ENCODE results near the gene S100A16.

S100A16 gene

GRCh38 chr1:153627715-153628626 is 15.0 kb upstream of the S100A16 start, which contains the start of gene S100A1:
Gene S100A1, plus strand, starts transcription at chr1:153628434. Its CDS starts 2,088 bp downstream, at chr1:153630522.
- no peaks in the 10 kb centered on the region for H3K9me3 ChIP-seq (ENCODE audit: control insufficient read depth in 1 of 2, low read length in 2 of 2)
- H3K27ac ChIP-seq (ENCODE audit: low read length), result peak within 1 kb of the TSS; percentile 88
- H3K36me3 ChIP-seq (ENCODE audit: control insufficient read depth in 1 of 2, insufficient read depth in 2 of 2, low read length in 2 of 2), result no peaks in the 10 kb centered on the region
- no peaks in the 10 kb centered on the region for H3K27me3 ChIP-seq (ENCODE audit: low read depth, low read length)
- peaks cover 26 to 29% of the 10 kb centered on the region in 2 donors for H3K4me1 ChIP-seq (ENCODE audit: control insufficient read depth in 1 of 2, insufficient read depth in 2 of 2, low read length in 2 of 2)
- peak within 1 kb of the TSS; percentile 58 to 71 for H3K4me3 ChIP-seq (ENCODE audit: low read depth in 1 of 2, low read length in 2 of 2)

GRCh38 chr1:153626904-153627714 is 14.2 kb upstream of the S100A16 start, which contains the start of gene S100A13:
Gene S100A13, minus strand, starts transcription at chr1:153627505. Its CDS starts 1,033 bp downstream, at chr1:153626472.
- H3K27me3 ChIP-seq (ENCODE audit: low read depth, low read length), result no peaks in the 10 kb centered on the region
- peak within 1 kb of the TSS; percentile 88 for H3K27ac ChIP-seq (ENCODE audit: low read length)
- peak within 1 kb of the TSS; percentile 58 to 71 for H3K4me3 ChIP-seq (ENCODE audit: low read depth in 1 of 2, low read length in 2 of 2)
- H3K36me3 ChIP-seq (ENCODE audit: control insufficient read depth in 1 of 2, insufficient read depth in 2 of 2, low read length in 2 of 2), result no peaks in the 10 kb centered on the region
- H3K4me1 ChIP-seq (ENCODE audit: control insufficient read depth in 1 of 2, insufficient read depth in 2 of 2, low read length in 2 of 2), result peaks cover 29 to 33% of the 10 kb centered on the region in 2 donors
- no peaks in the 10 kb centered on the region for H3K9me3 ChIP-seq (ENCODE audit: control insufficient read depth in 1 of 2, low read length in 2 of 2)

GRCh38 chr1:153626477-153626903 is 13.6 kb upstream of the S100A16 start:
- H3K9me3 ChIP-seq (ENCODE audit: control insufficient read depth in 1 of 2, low read length in 2 of 2), result no peaks in the 10 kb centered on the region
- H3K4me3 ChIP-seq (ENCODE audit: low read depth in 1 of 2, low read length in 2 of 2), result peak overlapping the region; percentile 58 to 71
- no peaks in the 10 kb centered on the region for H3K36me3 ChIP-seq (ENCODE audit: control insufficient read depth in 1 of 2, insufficient read depth in 2 of 2, low read length in 2 of 2)
- peaks cover 29 to 33% of the 10 kb centered on the region in 2 donors for H3K4me1 ChIP-seq (ENCODE audit: control insufficient read depth in 1 of 2, insufficient read depth in 2 of 2, low read length in 2 of 2)
- H3K27me3 ChIP-seq (ENCODE audit: low read depth, low read length), result no peaks in the 10 kb centered on the region
- peak overlapping the region; percentile 88 for H3K27ac ChIP-seq (ENCODE audit: low read length)

GRCh38 chr1:153624965-153625611 is 12.2 kb upstream of the S100A16 start:
- H3K4me3 ChIP-seq (ENCODE audit: low read depth in 1 of 2, low read length in 2 of 2), result no peak overlapping the region
- peaks cover 19 to 33% of the 10 kb centered on the region in 2 donors for H3K4me1 ChIP-seq (ENCODE audit: control insufficient read depth in 1 of 2, insufficient read depth in 2 of 2, low read length in 2 of 2)
- no peaks in the 10 kb centered on the region for H3K9me3 ChIP-seq (ENCODE audit: control insufficient read depth in 1 of 2, low read length in 2 of 2)
- peaks cover 0 to 3% of the 10 kb centered on the region in 2 donors for H3K36me3 ChIP-seq (ENCODE audit: control insufficient read depth in 1 of 2, insufficient read depth in 2 of 2, low read length in 2 of 2)
- no peaks in the 10 kb centered on the region for H3K27me3 ChIP-seq (ENCODE audit: low read depth, low read length)
- H3K27ac ChIP-seq (ENCODE audit: low read length), result no peak overlapping the region

GRCh38 chr1:153623101-153623500 is 10.2 kb upstream of the S100A16 start:
- H3K27me3 ChIP-seq (ENCODE audit: low read depth, low read length), result no peaks in the 10 kb centered on the region
- peaks cover 6 to 19% of the 10 kb centered on the region in 2 donors for H3K36me3 ChIP-seq (ENCODE audit: control insufficient read depth in 1 of 2, insufficient read depth in 2 of 2, low read length in 2 of 2)
- H3K4me1 ChIP-seq (ENCODE audit: control insufficient read depth in 1 of 2, insufficient read depth in 2 of 2, low read length in 2 of 2), result peaks cover 19 to 33% of the 10 kb centered on the region in 2 donors
- H3K4me3 ChIP-seq (ENCODE audit: low read depth in 1 of 2, low read length in 2 of 2), result no peak overlapping the region
- H3K9me3 ChIP-seq (ENCODE audit: control insufficient read depth in 1 of 2, low read length in 2 of 2), result no peaks in the 10 kb centered on the region
- H3K27ac ChIP-seq (ENCODE audit: low read length), result no peak overlapping the region

- H3K4me1 ChIP-seq (ENCODE audit: control insufficient read depth in 1 of 2, insufficient read depth in 2 of 2, low read length in 2 of 2), result peaks cover 7 to 21% of the 10 kb centered on the region in 2 donors
- no peak overlapping the region for H3K4me3 ChIP-seq (ENCODE audit: low read depth in 1 of 2, low read length in 2 of 2)
- no peaks in the 10 kb centered on the region for H3K9me3 ChIP-seq (ENCODE audit: control insufficient read depth in 1 of 2, low read length in 2 of 2)
- no peak overlapping the region for H3K27ac ChIP-seq (ENCODE audit: low read length)
- no peaks in the 10 kb centered on the region for H3K27me3 ChIP-seq (ENCODE audit: low read depth, low read length)
- peaks cover 6 to 19% of the 10 kb centered on the region in 2 donors for H3K36me3 ChIP-seq (ENCODE audit: control insufficient read depth in 1 of 2, insufficient read depth in 2 of 2, low read length in 2 of 2)
These were observed 6.2 kb upstream of the S100A16 start for GRCh38 chr1:153619171-153619570.

- Histone ChIP-seq H3K36me3 (ENCODE audit: control insufficient read depth in 1 of 2, insufficient read depth in 2 of 2, low read length in 2 of 2) (peaks cover 6 to 19% of the 10 kb centered on the region in 2 donors), H3K27ac (ENCODE audit: low read length) (peak overlapping the region; percentile 84), H3K9me3 (ENCODE audit: control insufficient read depth in 1 of 2, low read length in 2 of 2) (no peaks in the 10 kb centered on the region), H3K4me1 (ENCODE audit: control insufficient read depth in 1 of 2, insufficient read depth in 2 of 2, low read length in 2 of 2) (peaks cover 12 to 17% of the 10 kb centered on the region in 2 donors), H3K27me3 (ENCODE audit: low read depth, low read length) (no peaks in the 10 kb centered on the region), H3K4me3 (ENCODE audit: low read depth in 1 of 2, low read length in 2 of 2) (no peak overlapping the region)
These were observed 4.7 kb upstream of the S100A16 start for GRCh38 chr1:153617663-153618062.

- H3K4me1 ChIP-seq (ENCODE audit: control insufficient read depth in 1 of 2, insufficient read depth in 2 of 2, low read length in 2 of 2), result peaks cover 12 to 13% of the 10 kb centered on the region in 2 donors
- no peaks in the 10 kb centered on the region for H3K9me3 ChIP-seq (ENCODE audit: control insufficient read depth in 1 of 2, low read length in 2 of 2)
- H3K27ac ChIP-seq (ENCODE audit: low read length), result peak overlapping the region; percentile 84
- H3K4me3 ChIP-seq (ENCODE audit: low read depth in 1 of 2, low read length in 2 of 2), result no peak overlapping the region
- no peaks in the 10 kb centered on the region for H3K27me3 ChIP-seq (ENCODE audit: low read depth, low read length)
- H3K36me3 ChIP-seq (ENCODE audit: control insufficient read depth in 1 of 2, insufficient read depth in 2 of 2, low read length in 2 of 2), result peaks cover 6 to 19% of the 10 kb centered on the region in 2 donors
These were observed 4.0 kb upstream of the S100A16 start for GRCh38 chr1:153616917-153617311.

- Histone ChIP-seq H3K27me3 (ENCODE audit: low read depth, low read length) (no peaks in the 10 kb centered on the region), H3K27ac (ENCODE audit: low read length) (peak within 1 kb of the TSS; percentile 84), H3K9me3 (ENCODE audit: control insufficient read depth in 1 of 2, low read length in 2 of 2) (no peaks in the 10 kb centered on the region), H3K36me3 (ENCODE audit: control insufficient read depth in 1 of 2, insufficient read depth in 2 of 2, low read length in 2 of 2) (peaks cover 6 to 19% of the 10 kb centered on the region in 2 donors), H3K4me1 (ENCODE audit: control insufficient read depth in 1 of 2, insufficient read depth in 2 of 2, low read length in 2 of 2) (peaks cover 12 to 17% of the 10 kb centered on the region in 2 donors), H3K4me3 (ENCODE audit: low read depth in 1 of 2, low read length in 2 of 2) (peak within 1 kb of the TSS in 1 of 2 donors; percentile 55)
These were observed 3.4 kb upstream of the S100A16 start, which contains the start of gene S100A14 for GRCh38 chr1:153616144-153616916. Gene S100A14, minus strand, starts transcription at chr1:153616325. Its CDS starts 467 bp downstream, at chr1:153615858.

- Histone ChIP-seq H3K27me3 (ENCODE audit: low read depth, low read length) (no peaks in the 10 kb centered on the region), H3K36me3 (ENCODE audit: control insufficient read depth in 1 of 2, insufficient read depth in 2 of 2, low read length in 2 of 2) (peaks cover 6 to 19% of the 10 kb centered on the region in 2 donors), H3K4me1 (ENCODE audit: control insufficient read depth in 1 of 2, insufficient read depth in 2 of 2, low read length in 2 of 2) (peaks cover 14 to 24% of the 10 kb centered on the region in 2 donors), H3K4me3 (ENCODE audit: low read depth in 1 of 2, low read length in 2 of 2) (peak overlapping the region in 1 of 2 donors; percentile 55), H3K27ac (ENCODE audit: low read length) (peak overlapping the region; percentile 84), H3K9me3 (ENCODE audit: control insufficient read depth in 1 of 2, low read length in 2 of 2) (no peaks in the 10 kb centered on the region)
These were observed 2.5 kb upstream of the S100A16 start for GRCh38 chr1:153615406-153615805.

All from muscle layer of duodenum (tissue), 2 donors.